Measurements from ENCODE around the gene MLC1.
A peak's percentile ranks its signal among the peaks of the same experiment; 100 is the strongest.

Gene MLC1

DNA sequence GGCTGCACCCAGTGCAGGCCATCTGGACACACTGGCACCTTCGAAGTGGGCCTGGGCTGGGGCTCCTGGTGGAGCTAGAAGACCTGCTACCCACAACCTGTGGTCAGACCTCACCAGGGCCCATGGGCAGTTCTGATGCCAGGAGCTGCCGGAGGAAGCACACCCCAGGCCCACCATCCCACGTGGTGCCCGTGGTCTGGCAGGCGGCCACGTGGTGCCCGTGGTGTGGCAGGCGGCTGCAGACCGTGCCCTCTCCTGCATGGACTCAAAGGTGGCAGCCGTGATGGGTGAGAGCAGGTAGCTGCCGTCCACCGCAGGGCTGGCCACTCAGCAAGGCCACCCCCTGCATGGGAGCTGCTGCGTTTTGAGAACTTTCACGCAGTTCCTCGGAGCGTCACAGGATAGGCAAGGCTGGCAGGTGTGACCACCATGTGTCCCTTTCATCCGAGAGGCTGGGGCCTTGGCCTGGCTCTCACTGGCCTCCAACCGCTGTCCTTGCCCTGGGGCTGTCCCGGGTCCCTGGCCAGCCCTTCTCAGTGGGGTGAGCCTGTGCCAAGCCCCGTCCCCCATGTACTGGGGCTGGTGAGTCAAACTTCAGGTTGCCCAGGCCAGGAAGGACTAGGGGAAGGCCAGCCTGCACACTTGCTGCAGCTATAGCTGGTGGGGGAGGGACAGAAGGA is 68.8 kb downstream of the MLC1 start:
- no peak overlapping the region for H2BK5ac ChIP-seq (ENCODE audit: low read length)
- H3K9me3 ChIP-seq (replicated peaks in 1 of 2; ENCODE audit: control insufficient read depth in 2 of 2, insufficient read depth in 1 of 2, low read depth in 1 of 2, low read length in 2 of 2): peaks cover 0 to 10% of the 10 kb centered on the region in 2 donors
- no peak overlapping the region for H4K8ac ChIP-seq (ENCODE audit: low read depth, low read length)
- H3K27ac ChIP-seq (replicated peaks; ENCODE audit: low read length): no peak overlapping the region
- H3K18ac ChIP-seq (ENCODE audit: low read length): peak overlapping the region; percentile 64
- no peak overlapping the region for H4K91ac ChIP-seq (ENCODE audit: low read depth, low read length, poor library complexity)
- no peaks in the 10 kb centered on the region for H3K79me1 ChIP-seq (ENCODE audit: low read depth, low read length)
- no peak overlapping the region for H3K4me3 ChIP-seq (ENCODE audit: low read length in 2 of 2)
- H3K4ac ChIP-seq (ENCODE audit: low read length): no peak overlapping the region
- peak overlapping the region; percentile 91 for H2BK15ac ChIP-seq (ENCODE audit: low read length)
- H3K4me1 ChIP-seq (ENCODE audit: control insufficient read depth in 2 of 2, insufficient read depth in 1 of 2, low read depth in 1 of 2, low read length in 2 of 2): peaks cover 4 to 7% of the 10 kb centered on the region in 2 donors
- H2AFZ ChIP-seq (ENCODE audit: low read length): no peak overlapping the region
- H3K4me2 ChIP-seq (ENCODE audit: insufficient read depth, low read length, poor library complexity, severe bottlenecking): no peak overlapping the region
- H2AK5ac ChIP-seq (ENCODE audit: low read depth, low read length): peak overlapping the region; percentile 75
- H3K23ac ChIP-seq (ENCODE audit: low read depth, low read length, poor library complexity): peak overlapping the region; percentile 52
- peaks cover 12 to 79% (median 55%) of the 10 kb centered on the region in 3 experiments for H3K27me3 ChIP-seq (ENCODE audit: control insufficient read depth in 3 of 3, insufficient read depth in 3 of 3, low read depth in 1 of 3, low read length in 3 of 3)
- H3K36me3 ChIP-seq (replicated peaks in 1 of 2; ENCODE audit: control insufficient read depth in 2 of 2, insufficient read depth in 2 of 2, low read length in 2 of 2): no peaks in the 10 kb centered on the region
- H2BK12ac ChIP-seq (ENCODE audit: low read length): no peak overlapping the region
- WGBS, 2 donors (ENCODE audit: extremely low coverage in 2 of 2, insufficient read length in 2 of 2, insufficient replicate concordance in 1 of 2): no CpG with 5 or more reads among the region's 20 CpGs
- H3K14ac ChIP-seq (ENCODE audit: low read length): no peak overlapping the region
- no peak overlapping the region for H2BK120ac ChIP-seq (ENCODE audit: low read depth, low read length)
- DNase-seq (ENCODE audit: low spot score): no peak
- H3K9ac ChIP-seq (ENCODE audit: low read depth, low read length, poor library complexity): no peak overlapping the region

DNA sequence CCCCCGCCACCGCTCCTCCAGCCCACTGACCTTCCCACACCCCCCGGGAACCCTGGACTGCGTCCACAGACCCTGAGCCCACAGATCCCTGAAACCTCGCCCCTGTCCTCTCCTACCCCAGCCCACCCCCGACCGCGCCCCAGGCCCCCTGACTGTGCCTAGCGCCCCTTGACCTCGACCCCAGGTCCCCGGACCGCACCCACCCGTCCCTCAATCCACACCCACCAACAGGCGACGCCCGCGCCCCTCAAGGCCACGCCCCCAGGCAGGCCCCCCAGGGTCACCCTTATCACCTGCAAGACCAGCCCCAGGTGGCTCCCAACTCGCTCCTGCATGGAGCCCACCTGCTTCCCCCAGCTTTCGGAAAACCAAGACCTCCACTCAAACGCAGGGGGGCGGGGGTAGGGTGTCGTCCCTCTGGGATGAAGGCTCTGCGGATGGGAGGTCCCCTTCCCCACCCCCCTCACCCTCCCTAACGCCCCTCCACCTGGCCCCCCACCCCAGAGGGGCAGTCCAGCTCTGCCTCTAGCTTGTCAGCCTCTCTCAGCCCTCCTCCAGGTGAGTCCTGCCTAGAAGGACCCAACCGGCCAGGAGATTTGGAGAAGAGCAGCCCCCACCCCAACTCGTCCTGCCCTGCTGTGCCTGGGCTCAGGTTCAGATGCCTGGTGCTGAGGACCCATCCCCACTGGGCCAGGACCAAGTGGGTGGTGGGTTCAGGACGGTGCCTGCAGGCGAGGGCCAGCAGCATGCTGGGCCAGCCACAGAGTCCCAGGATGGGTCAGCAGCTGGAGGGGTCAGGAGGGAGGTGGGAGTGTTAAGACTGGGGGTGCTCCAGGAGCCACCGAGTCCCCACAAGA is 69.5 kb downstream of the MLC1 start:
- no peak overlapping the region for H3K9ac ChIP-seq (ENCODE audit: low read depth, low read length, poor library complexity)
- H3K36me3 ChIP-seq (replicated peaks in 1 of 2; ENCODE audit: control insufficient read depth in 2 of 2, insufficient read depth in 2 of 2, low read length in 2 of 2): no peaks in the 10 kb centered on the region
- H3K27me3 ChIP-seq (ENCODE audit: control insufficient read depth in 3 of 3, insufficient read depth in 3 of 3, low read depth in 1 of 3, low read length in 3 of 3): peaks cover 13 to 86% (median 63%) of the 10 kb centered on the region in 3 experiments
- H4K91ac ChIP-seq (ENCODE audit: low read depth, low read length, poor library complexity): no peak overlapping the region
- no peak overlapping the region for H3K23ac ChIP-seq (ENCODE audit: low read depth, low read length, poor library complexity)
- H3K14ac ChIP-seq (ENCODE audit: low read length): peak overlapping the region; percentile 38
- H2AFZ ChIP-seq (ENCODE audit: low read length): no peak overlapping the region
- no CpG with 5 or more reads among the region's 30 CpGs for WGBS, 2 donors (ENCODE audit: extremely low coverage in 2 of 2, insufficient read length in 2 of 2, insufficient replicate concordance in 1 of 2)
- H3K4ac ChIP-seq (ENCODE audit: low read length): no peak overlapping the region
- peak overlapping the region; percentile 75 for H2AK5ac ChIP-seq (ENCODE audit: low read depth, low read length)
- peak overlapping the region; percentile 91 for H2BK15ac ChIP-seq (ENCODE audit: low read length)
- H3K18ac ChIP-seq (ENCODE audit: low read length): peak overlapping the region; percentile 57
- no peak overlapping the region for H4K8ac ChIP-seq (ENCODE audit: low read depth, low read length)
- peak overlapping the region; percentile 41 for H2BK12ac ChIP-seq (ENCODE audit: low read length)
- no peak overlapping the region for H3K4me2 ChIP-seq (ENCODE audit: insufficient read depth, low read length, poor library complexity, severe bottlenecking)
- no peak overlapping the region for H2BK120ac ChIP-seq (ENCODE audit: low read depth, low read length)
- no peak overlapping the region for H2BK5ac ChIP-seq (ENCODE audit: low read length)
- H3K27ac ChIP-seq (replicated peaks; ENCODE audit: low read length): no peak overlapping the region
- H3K79me1 ChIP-seq (ENCODE audit: low read depth, low read length): no peaks in the 10 kb centered on the region
- no peak for DNase-seq (ENCODE audit: low spot score)
- no peak overlapping the region for H3K4me3 ChIP-seq (ENCODE audit: low read length in 2 of 2)
- H3K4me1 ChIP-seq (ENCODE audit: control insufficient read depth in 2 of 2, insufficient read depth in 1 of 2, low read depth in 1 of 2, low read length in 2 of 2): peaks cover 4 to 10% of the 10 kb centered on the region in 2 donors
- H3K9me3 ChIP-seq (replicated peaks in 1 of 2; ENCODE audit: control insufficient read depth in 2 of 2, insufficient read depth in 1 of 2, low read depth in 1 of 2, low read length in 2 of 2): peaks cover 0 to 10% of the 10 kb centered on the region in 2 donors

DNA sequence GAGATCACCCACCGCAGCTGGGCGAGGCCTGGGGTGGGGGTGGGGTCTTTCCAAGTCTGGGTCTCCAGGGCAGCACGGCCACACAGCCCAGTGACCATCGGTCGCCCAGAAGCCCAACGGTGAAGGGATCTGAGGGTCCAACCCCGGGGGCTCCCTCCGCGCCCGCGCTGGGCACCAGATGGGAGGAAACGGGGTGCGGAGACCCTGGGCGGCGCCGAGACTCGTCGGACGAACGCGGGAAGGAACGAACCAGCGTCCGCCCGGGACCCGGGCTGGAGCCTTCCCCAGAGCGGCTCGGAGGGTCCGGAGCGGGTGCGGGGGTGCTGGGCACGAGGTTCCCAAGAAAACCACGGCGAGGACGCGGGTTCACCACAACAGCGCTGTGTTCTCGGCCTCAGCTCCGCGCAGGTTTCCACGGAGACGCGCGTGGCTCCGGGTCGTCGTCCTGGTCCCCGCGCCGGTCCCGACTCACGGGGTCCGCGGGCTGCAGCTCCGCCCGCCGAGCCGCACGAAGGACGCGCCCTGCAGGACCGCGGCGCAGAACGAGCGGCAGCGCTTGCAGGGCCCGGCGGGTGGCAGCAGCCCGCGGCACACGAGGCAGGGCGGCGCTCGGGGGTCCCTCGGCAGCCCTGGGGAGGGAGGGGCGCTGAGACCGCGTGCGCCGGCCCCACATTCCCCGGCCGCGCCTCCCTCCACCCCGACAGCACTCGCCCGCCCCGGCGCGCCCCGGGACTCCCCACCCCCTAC is 70.4 kb downstream of the MLC1 start:
- H3K27me3 ChIP-seq (ENCODE audit: control insufficient read depth in 3 of 3, insufficient read depth in 3 of 3, low read depth in 1 of 3, low read length in 3 of 3): peaks cover 13 to 93% (median 68%) of the 10 kb centered on the region in 3 experiments
- peak overlapping the region; percentile 59 for H3K4me2 ChIP-seq (ENCODE audit: insufficient read depth, low read length, poor library complexity, severe bottlenecking)

More for the DNA sequence above, 70.4 kb downstream of the MLC1 start:
- peak overlapping the region; percentile 73 for H3K23ac ChIP-seq (ENCODE audit: low read depth, low read length, poor library complexity)
- H3K4ac ChIP-seq (ENCODE audit: low read length): no peak overlapping the region
- no peak overlapping the region for H2BK120ac ChIP-seq (ENCODE audit: low read depth, low read length)
- no peak overlapping the region for H3K4me3 ChIP-seq (ENCODE audit: low read length in 2 of 2)
- no peak overlapping the region for H2BK15ac ChIP-seq (ENCODE audit: low read length)
- no peaks in the 10 kb centered on the region for H3K79me1 ChIP-seq (ENCODE audit: low read depth, low read length)
- peak overlapping the region; percentile 22 for H3K14ac ChIP-seq (ENCODE audit: low read length)
- peak overlapping the region; percentile 87 for H3K18ac ChIP-seq (ENCODE audit: low read length)
- no peak overlapping the region for H4K91ac ChIP-seq (ENCODE audit: low read depth, low read length, poor library complexity)
- no peaks in the 10 kb centered on the region for H3K36me3 ChIP-seq (replicated peaks in 1 of 2; ENCODE audit: control insufficient read depth in 2 of 2, insufficient read depth in 2 of 2, low read length in 2 of 2)
- no peak overlapping the region for H4K8ac ChIP-seq (ENCODE audit: low read depth, low read length)
- peak overlapping the region; percentile 45 for H2AFZ ChIP-seq (ENCODE audit: low read length)
- no peak overlapping the region for H3K27ac ChIP-seq (replicated peaks; ENCODE audit: low read length)
- peaks cover 4 to 10% of the 10 kb centered on the region in 2 donors for H3K4me1 ChIP-seq (ENCODE audit: control insufficient read depth in 2 of 2, insufficient read depth in 1 of 2, low read depth in 1 of 2, low read length in 2 of 2)
- no peak overlapping the region for H2AK5ac ChIP-seq (ENCODE audit: low read depth, low read length)
- H3K9ac ChIP-seq (ENCODE audit: low read depth, low read length, poor library complexity): no peak overlapping the region
- no peak for DNase-seq (ENCODE audit: low spot score)
- H3K9me3 ChIP-seq (replicated peaks in 1 of 2; ENCODE audit: control insufficient read depth in 2 of 2, insufficient read depth in 1 of 2, low read depth in 1 of 2, low read length in 2 of 2): peaks cover 0 to 3% of the 10 kb centered on the region in 2 donors
- H2BK5ac ChIP-seq (ENCODE audit: low read length): no peak overlapping the region
- no CpG with 5 or more reads among the region's 91 CpGs for WGBS, 2 donors (ENCODE audit: extremely low coverage in 2 of 2, insufficient read length in 2 of 2, insufficient replicate concordance in 1 of 2)
- no peak overlapping the region for H2BK12ac ChIP-seq (ENCODE audit: low read length)
